GM21381 (cell line): Measurements from ENCODE around the gene CZIB.
"Not testable (repeated sequence)": the region's sequence is repeated elsewhere in the genome, so short reads cannot be mapped to it uniquely, and the experiment has no call there.

Source experiments
- ATAC-seq: cut with Tn5 transposase; IDR thresholded peaks from one replicate; pipeline ENCODE4 v1.9.1; 2021; ENCODE audit warnings: mild to moderate bottlenecking, moderate library complexity; ENCODE audit not compliant: unreplicated experiment

The CZIB gene

GRCh38 chr1:53189061-53189460 lies 31.4 kb downstream of the CZIB start:
- no peak for ATAC-seq

DNA sequence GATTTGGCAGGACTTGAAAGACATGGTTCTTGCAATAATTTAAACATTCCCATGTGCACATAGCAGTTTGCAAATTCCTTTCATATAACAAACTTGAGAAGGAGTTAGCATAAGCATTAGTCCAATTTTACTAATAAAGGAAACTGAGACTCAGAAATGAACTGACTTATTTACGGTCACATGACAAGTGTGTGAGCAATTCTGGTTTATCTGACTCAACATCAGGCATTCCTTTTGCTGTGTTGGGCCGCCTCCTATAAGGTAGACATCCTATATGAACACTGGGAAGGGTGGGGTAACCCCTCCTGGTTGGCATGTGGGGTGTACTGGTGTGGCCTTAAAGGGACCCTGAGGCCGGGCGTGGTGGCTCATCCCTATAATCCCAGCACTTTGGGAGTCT lies 32.3 kb downstream of the CZIB start:
- no peak for ATAC-seq

GRCh38 chr1:53187401-53187800 lies 33.0 kb downstream of the CZIB start:
- no peak for ATAC-seq

- ATAC-seq: no peak
Observed at GRCh38 chr1:53186533-53186932, 33.9 kb downstream of the CZIB start.

- not testable (repeated sequence) for ATAC-seq
Observed at GRCh38 chr1:53185955-53186297, 34.5 kb downstream of the CZIB start.

DNA sequence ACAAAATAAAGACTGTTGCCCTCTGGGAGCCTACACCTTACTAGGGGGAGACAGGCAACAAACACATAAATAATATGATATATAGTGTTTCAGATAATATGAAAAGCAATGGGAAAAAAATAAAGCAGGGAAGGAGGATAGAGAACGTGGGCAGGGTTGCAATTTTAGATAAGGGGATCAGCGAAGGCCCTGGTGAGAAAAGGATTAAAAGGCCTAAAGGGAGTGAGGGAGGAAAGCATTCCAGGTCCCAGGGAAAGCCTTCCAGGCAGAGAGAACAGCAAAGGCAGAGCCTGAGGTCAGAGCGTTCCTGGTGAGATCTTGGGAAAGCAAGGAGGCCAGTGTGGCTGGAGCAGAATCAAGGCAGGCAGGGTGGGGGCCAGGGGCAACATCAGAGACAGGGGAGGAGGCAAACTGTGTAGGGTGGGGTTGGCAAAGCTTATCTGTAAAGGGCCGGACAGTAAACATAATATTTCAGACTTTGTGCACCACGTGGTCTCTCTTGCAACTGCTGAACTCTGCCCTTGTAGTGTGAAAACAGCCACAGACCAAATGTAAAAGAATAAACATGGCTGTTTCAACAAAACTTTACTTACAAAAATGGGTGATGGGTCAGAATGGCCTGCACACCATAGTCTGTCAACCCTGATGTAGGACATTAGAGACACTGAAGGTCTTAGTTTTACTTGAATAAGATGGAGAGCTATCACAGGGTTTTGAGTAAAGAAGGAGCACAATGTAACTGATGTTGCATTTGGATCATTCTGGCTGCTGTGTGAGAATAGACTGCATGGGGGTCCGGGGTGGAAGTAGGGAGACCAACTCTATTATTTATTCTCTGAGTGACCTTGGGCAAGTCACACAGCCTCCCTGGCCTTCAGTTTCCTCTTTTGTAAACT lies 37.1 kb downstream of the CZIB start:
- no peak for ATAC-seq

- no peak for ATAC-seq
Observed at GRCh38 chr1:53182716-53183094, 37.7 kb downstream of the CZIB start.

DNA sequence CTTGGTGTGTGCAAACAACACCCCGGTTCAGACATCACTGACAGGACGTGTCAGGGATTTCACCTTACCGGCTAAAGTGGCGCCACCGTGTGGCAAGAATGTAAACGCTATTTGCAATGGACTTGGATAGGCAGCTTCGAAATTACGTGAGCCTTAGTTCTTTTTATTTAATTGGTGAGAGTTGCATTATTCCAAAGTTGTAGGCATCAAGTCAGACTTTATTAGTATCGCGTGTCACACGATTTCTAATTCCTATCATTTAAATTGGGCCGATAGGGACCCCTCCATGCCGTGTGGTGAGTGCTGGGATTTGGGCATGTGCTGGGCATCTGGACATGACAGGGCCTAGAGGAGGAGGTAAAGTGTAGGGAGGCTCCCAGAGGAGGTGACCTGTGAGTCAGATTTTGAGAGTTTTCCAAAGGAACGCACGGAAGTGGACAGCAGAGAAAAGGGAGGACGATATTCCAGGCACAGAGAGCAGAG lies 38.3 kb downstream of the CZIB start:
- no peak for ATAC-seq

DNA sequence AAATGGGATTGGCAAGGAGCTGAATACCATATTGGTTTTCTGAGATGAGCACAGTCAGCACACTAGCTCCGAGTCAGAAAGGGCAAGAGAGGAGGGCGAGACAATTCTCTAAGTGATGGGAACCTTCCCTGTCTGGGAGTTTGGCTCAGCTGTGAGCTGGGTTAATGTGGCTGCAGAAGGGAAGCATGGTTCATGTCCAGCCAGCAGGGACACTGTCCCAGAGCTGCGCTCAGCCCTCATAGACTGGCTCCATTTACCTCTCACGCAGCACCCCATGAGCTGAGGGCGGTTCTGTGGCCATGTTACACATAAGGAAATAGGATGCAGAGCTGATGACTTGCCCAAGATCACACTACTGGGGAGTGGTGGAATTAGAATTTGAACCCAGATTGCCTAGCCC lies 39.5 kb downstream of the CZIB start:
- ATAC-seq: no peak

DNA sequence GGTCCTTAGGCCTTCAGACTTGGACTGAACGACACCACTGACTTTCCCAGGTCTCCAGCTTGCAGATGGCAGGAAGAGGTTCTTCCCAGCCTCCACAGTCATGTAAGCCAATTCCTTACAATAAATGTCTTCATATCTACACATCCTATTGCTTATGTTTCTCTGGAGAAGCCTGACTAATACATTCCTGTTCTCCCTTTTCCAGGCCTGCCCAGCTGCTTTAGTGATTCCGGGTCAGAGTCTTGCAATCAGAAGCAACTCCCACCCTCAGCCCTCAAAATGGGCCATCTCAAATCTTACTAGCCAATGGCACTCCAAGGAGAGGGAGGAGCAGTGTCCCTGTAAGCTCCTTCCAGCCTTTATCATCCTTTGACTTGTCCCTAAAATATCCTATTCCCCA lies 40.2 kb downstream of the CZIB start:
- no peak for ATAC-seq

GRCh38 chr1:53176452-53177208 lies 43.8 kb downstream of the CZIB start:
- ATAC-seq: no peak

GRCh38 chr1:53174971-53175913 lies 45.2 kb downstream of the CZIB start:
- no peak for ATAC-seq

DNA sequence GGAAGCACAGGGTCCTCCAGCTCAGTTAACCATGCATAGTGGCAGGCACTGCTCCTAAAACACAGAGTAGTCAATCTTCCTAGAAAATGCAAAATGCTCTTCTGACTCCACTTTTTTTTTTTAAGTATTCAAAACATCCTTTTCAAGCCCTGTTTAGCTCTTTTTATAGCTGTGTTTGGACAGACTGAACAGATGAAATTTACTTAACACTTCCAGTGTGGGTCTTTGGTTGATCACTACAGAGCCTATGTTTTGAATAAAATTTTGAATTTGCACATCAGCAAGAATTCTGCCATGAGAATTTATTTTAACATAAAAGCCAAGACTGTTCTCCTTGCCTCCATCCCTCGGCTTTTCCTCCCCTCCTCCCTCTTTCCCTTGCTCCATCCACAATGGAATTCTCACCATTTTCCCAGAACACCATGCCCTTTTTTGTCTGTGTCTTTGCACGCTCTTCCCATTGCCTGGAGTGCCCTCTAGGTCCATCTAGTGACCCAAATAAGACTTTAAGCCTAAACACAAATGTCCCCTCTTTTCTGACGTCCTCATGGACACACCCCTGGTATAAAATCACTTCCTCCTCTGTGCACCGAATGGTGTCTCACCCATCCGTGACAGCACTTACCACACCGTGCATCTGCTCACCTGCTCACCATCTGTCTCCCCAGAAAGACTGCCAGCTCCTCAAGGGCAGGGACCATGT lies 47.9 kb downstream of the CZIB start:
- ATAC-seq: no peak

- ATAC-seq: no peak
Observed at GRCh38 chr1:53166912-53167311, 53.5 kb downstream of the CZIB start.

DNA sequence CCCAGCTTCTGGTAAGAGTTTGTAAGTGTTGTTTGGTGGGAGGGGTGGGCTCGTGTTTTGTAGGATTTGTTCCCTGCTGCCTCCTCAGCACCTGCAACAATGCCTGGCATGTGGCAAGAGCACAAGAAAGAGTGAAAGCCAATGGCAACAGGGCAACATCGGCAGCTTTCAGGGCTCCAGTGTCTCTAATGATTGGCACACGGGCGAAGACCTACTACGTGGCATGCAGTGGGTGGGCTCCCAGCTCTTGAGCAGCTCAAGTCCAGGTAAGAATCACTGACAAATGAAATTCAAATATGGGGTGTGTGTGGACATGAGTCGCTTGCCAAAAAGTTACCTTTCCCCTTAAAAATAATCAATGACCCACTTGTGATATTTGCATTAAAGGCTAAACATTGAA lies 54.1 kb downstream of the CZIB start:
- ATAC-seq: no peak

- no peak for ATAC-seq
Observed at GRCh38 chr1:53165408-53165961, 54.9 kb downstream of the CZIB start.
